ENCODE data around the gene BANK1.

- TF ChIP-seq ZFP3 (tag by site-specific recombination; IDR thresholded peaks at IDR 0.05; ENCODE audit: low read depth) (no peak), CTCF (tag by site-specific recombination; IDR thresholded peaks at IDR 0.05) (no peak), ZFP41 (tag by site-specific recombination; IDR thresholded peaks at IDR 0.05; ENCODE audit: borderline replicate concordance) (no peak), ZNF24 (tag by site-specific recombination; IDR thresholded peaks at IDR 0.05) (no peak), REST (tag by site-specific recombination; IDR thresholded peaks at IDR 0.05) (no peak)
Measured at GRCh38 chr4:102007959-102008425, 217.5 kb downstream of the BANK1 start.

All from HEK293 (cell line).